HCT116 (cell line): ENCODE measurements around the gene ADIRF. TPM values are rescaled to one million over a fixed set of nuclear protein-coding genes. Genes with fewer than 3 reads are reported as not detected.
"Not testable (repeated sequence)": the region's sequence is repeated elsewhere in the genome, so short reads cannot be mapped to it uniquely, and the experiment has no call there.

Source experiments
- ATAC-seq: fragments of 200-7000 bp; cut with Tn5 transposase; 2 replicates; pipeline ENCODE4 v1.9.1; 2020; ENCODE audit warnings: mild to moderate bottlenecking, moderate library complexity
- BruUV-seq: library from RNA; stranded (reverse); fragments of 400-500 nt; replicated peaks from 2 replicates; lab custom pipeline; 2021; lab: Mats Ljungman, UMichigan
- CTCF ChIA-PET: fragments of 300-600 bp; sonication (Branson Sonifier 250); formaldehyde crosslinking; loops from one replicate; lab custom pipeline; 2021; ENCODE audit warnings: antibody characterized with exemption; lab: Charles Lee
- POLR2A ChIA-PET: fragments of 300-600, 350-600 bp; sonication (Branson Sonifier 250); formaldehyde crosslinking; loops from one replicate; lab custom pipeline; 2021; ENCODE audit warnings: antibody characterized with exemption; lab: Charles Lee
- RAD21 ChIA-PET, 2 experiments: fragments of 300-600 bp; sonication (Branson Sonifier 250); formaldehyde crosslinking; loops; one replicate each; lab custom pipeline; 2023; ENCODE audit warnings: low total read pairs in 2 of 2; ENCODE audit not compliant: uncharacterized antibody in 2 of 2, unreplicated experiment in 2 of 2, low non-redundant PET in 1 of 2; lab: Charles Lee
- DNase-seq: peaks from one replicate; pipeline ENCODE4 v3.0.0-alpha.2; 2010; ENCODE audit warnings: low read depth, low spot score
- H2AFZ ChIP-seq: fragments of 200-600 bp; shearing (Covaris generic), sonication (generic); 2 replicates; pipeline ENCODE4 v1.6.1; 2017; ENCODE audit warnings: low read depth, mixed run types, mixed read lengths, antibody characterized with exemption, low read length; ENCODE audit not compliant: poor library complexity, severe bottlenecking
- H3K27ac ChIP-seq: 2 replicates; pipeline ENCODE4 v1.5.1; 2012; ENCODE audit warnings: low read depth, low read length
- H3K27me3 ChIP-seq: fragments of 200-600 bp; sonication (generic); 2 replicates; pipeline ENCODE4 v1.6.1; 2016; ENCODE audit warnings: mixed run types, low read length, mixed read lengths; ENCODE audit not compliant: insufficient read depth
- H3K36me3 ChIP-seq, 2 experiments: fragments of 200-500 bp in 1 of 2; fragments of 200-600 bp in 1 of 2; sonication (Bioruptor generic) in 1 of 2; sonication (generic) in 1 of 2; 2 replicates each; pipeline versions ENCODE4 v1.5.1 to v1.6.1; 2014 to 2016; ENCODE audit warnings: low read length in 2 of 2, inconsistent platforms in 1 of 2, mixed read lengths in 1 of 2, mixed run types in 1 of 2; ENCODE audit not compliant: insufficient read depth in 2 of 2, control insufficient read depth in 1 of 2
- H3K4me1 ChIP-seq, 2 experiments: fragments of 200-600 bp in 1 of 2; sonication (generic) in 1 of 2; 2 replicates each; pipeline versions ENCODE4 v1.5.1 to v1.6.1; 2012 to 2017; ENCODE audit warnings: low read length in 2 of 2, inconsistent platforms in 1 of 2, mild to moderate bottlenecking in 1 of 2, mixed read lengths in 1 of 2, mixed run types in 1 of 2, moderate library complexity in 1 of 2; ENCODE audit not compliant: insufficient read depth in 2 of 2, control insufficient read depth in 1 of 2
- H3K4me2 ChIP-seq: fragments of 200-600 bp; sonication (generic); 2 replicates; pipeline ENCODE4 v1.6.1; 2017; ENCODE audit warnings: mixed run types, low read length, mixed read lengths
- H3K4me3 ChIP-seq, 2 experiments: fragments of 200-600 bp in 1 of 2; sonication (generic) in 1 of 2; replicated peaks in 1 of 2; 2 replicates each; pipeline ENCODE4 v1.5.1; 2011 to 2016; ENCODE audit warnings: low read length in 2 of 2, control low read depth in 1 of 2, low read depth in 1 of 2, mild to moderate bottlenecking in 1 of 2, mixed read lengths in 1 of 2, mixed run types in 1 of 2
- H3K79me2 ChIP-seq: fragments of 200-600 bp; sonication (generic); 2 replicates; pipeline ENCODE4 v1.6.1; 2017; ENCODE audit warnings: mild to moderate bottlenecking, mixed run types, low read length, moderate library complexity, mixed read lengths; ENCODE audit not compliant: insufficient read depth
- H3K9ac ChIP-seq: fragments of 200-600 bp; sonication (generic); 2 replicates; pipeline ENCODE4 v1.6.1; 2016; ENCODE audit warnings: low read length, mixed read lengths
- H3K9me2 ChIP-seq: fragments of 200-600 bp; sonication (generic), shearing (Covaris generic); 2 replicates; pipeline ENCODE4 v1.6.1; 2017; ENCODE audit warnings: mixed run types, mild to moderate bottlenecking, moderate library complexity; ENCODE audit not compliant: insufficient read depth
- H3K9me3 ChIP-seq, 2 experiments: fragments of 200-500 bp in 1 of 2; fragments of 200-600 bp in 1 of 2; sonication (Bioruptor generic) in 1 of 2; sonication (generic) in 1 of 2; 2 replicates each; pipeline ENCODE4 v1.6.1; 2014 to 2017; ENCODE audit warnings: low read length in 2 of 2, mixed read lengths in 2 of 2, inconsistent platforms in 1 of 2, low read depth in 1 of 2, mild to moderate bottlenecking in 1 of 2, mixed run types in 1 of 2, moderate library complexity in 1 of 2; ENCODE audit not compliant: control insufficient read depth in 1 of 2, insufficient read depth in 1 of 2
- H4K20me1 ChIP-seq: fragments of 200-600 bp; sonication (generic), shearing (Covaris generic); 2 replicates; pipeline ENCODE4 v1.6.1; 2017; ENCODE audit warnings: mixed run types, mild to moderate bottlenecking, moderate library complexity; ENCODE audit not compliant: insufficient read depth
- CTCF ChIP-seq, 3 experiments: fragments of 200-600 bp in 1 of 3; sonication (generic) in 1 of 3; IDR thresholded peaks in 2 of 3; conservative IDR thresholded peaks in 1 of 3; 2 replicates each; pipeline ENCODE4 v1.5.1; 2012 to 2017; ENCODE audit warnings: low read depth in 2 of 3, low read length in 2 of 3, antibody characterized with exemption in 1 of 3, borderline replicate concordance in 1 of 3, control low read depth in 1 of 3, mild to moderate bottlenecking in 1 of 3, mixed read lengths in 1 of 3, mixed run types in 1 of 3, moderate library complexity in 1 of 3; ENCODE audit not compliant: insufficient read depth in 1 of 3
- ELF1 ChIP-seq: IDR thresholded peaks from 2 replicates; pipeline ENCODE4 v1.6.1; 2012; ENCODE audit warnings: low read depth, borderline replicate concordance
- EZH2 ChIP-seq: fragments of 200-600 bp; sonication (generic); IDR thresholded peaks from 2 replicates; pipeline ENCODE4 v1.6.1; 2017; ENCODE audit warnings: antibody characterized with exemption, mixed run types
- EZH2phosphoT487 ChIP-seq: fragments of 200-600 bp; IDR thresholded peaks from 2 replicates; pipeline ENCODE4 v1.6.1; 2018; ENCODE audit warnings: antibody characterized with exemption, borderline replicate concordance
- FOSL1 ChIP-seq: IDR thresholded peaks from 2 replicates; pipeline ENCODE4 v1.6.1; 2012; ENCODE audit warnings: low read depth
- JUND ChIP-seq: IDR thresholded peaks from 2 replicates; pipeline ENCODE4 v1.6.1; 2012
- RAD21 ChIP-seq: IDR thresholded peaks from 2 replicates; pipeline ENCODE4 v1.6.1; 2012; ENCODE audit warnings: low read depth, mild to moderate bottlenecking
- SRF ChIP-seq: IDR thresholded peaks from 2 replicates; pipeline ENCODE4 v1.6.1; 2012; ENCODE audit warnings: low read depth
- TCF7L2 ChIP-seq: IDR thresholded peaks from 2 replicates; pipeline ENCODE4 v1.7.0; 2011; ENCODE audit warnings: borderline replicate concordance, inconsistent platforms; ENCODE audit not compliant: insufficient read depth, insufficient read length; ENCODE audit errors: extremely low read depth
- YY1 ChIP-seq: IDR thresholded peaks from 2 replicates; pipeline ENCODE4 v1.6.1; 2011; ENCODE audit warnings: low read length, low read depth, moderate library complexity, mild to moderate bottlenecking; ENCODE audit not compliant: insufficient replicate concordance; ENCODE audit errors: extremely low read depth
- ZBTB33 ChIP-seq: IDR thresholded peaks from 2 replicates; pipeline ENCODE4 v1.6.1; 2011; ENCODE audit warnings: mild to moderate bottlenecking, low read length, moderate library complexity; ENCODE audit not compliant: insufficient replicate concordance; ENCODE audit errors: extremely low read depth
- intact Hi-C: fragments of 100-400 bp; cut with micrococcal nuclease; formaldehyde crosslinking; loops from 2 replicates; pipeline ENCODE4 v1.10.0; 2022
- total RNA-seq: library from RNA; stranded (reverse); gene quantifications from one replicate; pipeline ENCODE4 v1.2.1, GENCODE V29; 2021; ENCODE audit not compliant: unreplicated experiment
- TF ChIP-seq, protein P1 (sequence below): IDR thresholded peaks from 2 replicates; pipeline ENCODE4 v1.6.1; 2012; ENCODE audit warnings: low read depth

Gene ADIRF
- total RNA-seq, 1 experiment from 2014 or later = 448 TPM

- ATAC-seq = not testable (repeated sequence)
Observed at GRCh38 chr10:86984498-86984897, 16.2 kb downstream of the ADIRF start.

GRCh38 chr10:86988520-86988919 lies 20.2 kb downstream of the ADIRF start:
- DNase-seq = no peak
- POLR2A ChIA-PET = no interaction called here
- H2AFZ ChIP-seq = no peak overlapping the region
- H3K9ac ChIP-seq = no peak overlapping the region
- no peak overlapping the region for H3K27ac ChIP-seq
- no peaks in the 10 kb centered on the region for H3K79me2 ChIP-seq
- H3K27me3 ChIP-seq = no peaks in the 10 kb centered on the region
- ATAC-seq = no peak
- CTCF ChIA-PET = no interaction called here
- H3K4me2 ChIP-seq = no peak overlapping the region
- no peak for TF ChIP-seq RAD21
- TF ChIP-seq TCF7L2 = no peak
- no peak for TF ChIP-seq EZH2
- TF ChIP-seq YY1 = no peak
- TF ChIP-seq CTCF (IDR thresholded peaks at IDR 0.05 in 2 of 3, conservative IDR thresholded peaks at IDR 0.05 in 1 of 3; ENCODE audit: borderline replicate concordance in 1 of 3, insufficient read depth in 1 of 3, low read depth in 2 of 3, low read length in 2 of 3) = no peak
- TF ChIP-seq, protein P1, sequence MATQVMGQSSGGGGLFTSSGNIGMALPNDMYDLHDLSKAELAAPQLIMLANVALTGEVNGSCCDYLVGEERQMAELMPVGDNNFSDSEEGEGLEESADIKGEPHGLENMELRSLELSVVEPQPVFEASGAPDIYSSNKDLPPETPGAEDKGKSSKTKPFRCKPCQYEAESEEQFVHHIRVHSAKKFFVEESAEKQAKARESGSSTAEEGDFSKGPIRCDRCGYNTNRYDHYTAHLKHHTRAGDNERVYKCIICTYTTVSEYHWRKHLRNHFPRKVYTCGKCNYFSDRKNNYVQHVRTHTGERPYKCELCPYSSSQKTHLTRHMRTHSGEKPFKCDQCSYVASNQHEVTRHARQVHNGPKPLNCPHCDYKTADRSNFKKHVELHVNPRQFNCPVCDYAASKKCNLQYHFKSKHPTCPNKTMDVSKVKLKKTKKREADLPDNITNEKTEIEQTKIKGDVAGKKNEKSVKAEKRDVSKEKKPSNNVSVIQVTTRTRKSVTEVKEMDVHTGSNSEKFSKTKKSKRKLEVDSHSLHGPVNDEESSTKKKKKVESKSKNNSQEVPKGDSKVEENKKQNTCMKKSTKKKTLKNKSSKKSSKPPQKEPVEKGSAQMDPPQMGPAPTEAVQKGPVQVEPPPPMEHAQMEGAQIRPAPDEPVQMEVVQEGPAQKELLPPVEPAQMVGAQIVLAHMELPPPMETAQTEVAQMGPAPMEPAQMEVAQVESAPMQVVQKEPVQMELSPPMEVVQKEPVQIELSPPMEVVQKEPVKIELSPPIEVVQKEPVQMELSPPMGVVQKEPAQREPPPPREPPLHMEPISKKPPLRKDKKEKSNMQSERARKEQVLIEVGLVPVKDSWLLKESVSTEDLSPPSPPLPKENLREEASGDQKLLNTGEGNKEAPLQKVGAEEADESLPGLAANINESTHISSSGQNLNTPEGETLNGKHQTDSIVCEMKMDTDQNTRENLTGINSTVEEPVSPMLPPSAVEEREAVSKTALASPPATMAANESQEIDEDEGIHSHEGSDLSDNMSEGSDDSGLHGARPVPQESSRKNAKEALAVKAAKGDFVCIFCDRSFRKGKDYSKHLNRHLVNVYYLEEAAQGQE = no peak
- TF ChIP-seq FOSL1 = no peak
- TF ChIP-seq ZBTB33 = no peak
- TF ChIP-seq EZH2phosphoT487 = no peak
- TF ChIP-seq ELF1 = no peak
- no peak for TF ChIP-seq JUND
- no peak for TF ChIP-seq SRF
- H3K9me3 ChIP-seq = no peaks in the 10 kb centered on the region
- no peak overlapping the region for H3K4me3 ChIP-seq
- intact Hi-C loops = no loop called here
- RAD21 ChIA-PET = no interaction called here
- no peaks in the 10 kb centered on the region for H3K36me3 ChIP-seq
- no peaks in the 10 kb centered on the region for H3K9me2 ChIP-seq
- H4K20me1 ChIP-seq = no peaks in the 10 kb centered on the region
- H3K4me1 ChIP-seq = no peaks in the 10 kb centered on the region
- no TSS peak for BruUV-seq

More at GRCh38 chr10:86984498-86984897, 16.2 kb downstream of the ADIRF start:
- H3K27ac ChIP-seq, RAD21 ChIA-PET, H3K9me3 ChIP-seq, H3K4me3 ChIP-seq, DNase-seq, CTCF ChIA-PET, H3K27me3 ChIP-seq, H3K4me2 ChIP-seq, H2AFZ ChIP-seq, POLR2A ChIA-PET, H3K9ac ChIP-seq, H3K79me2 ChIP-seq, H3K36me3 ChIP-seq, intact Hi-C loops, BruUV-seq, H4K20me1 ChIP-seq, H3K9me2 ChIP-seq: not testable (repeated sequence)
- H3K4me1 ChIP-seq = peaks cover 0 to 12% of the 10 kb centered on the region in 2 experiments; a peak in 2 of 4 replicates
